HG03095 (cell line): ENCODE results near the gene PFKFB1.
"Not testable (repeated sequence)": the region's sequence is repeated elsewhere in the genome, so short reads cannot be mapped to it uniquely, and the experiment has no call there.

Experiments used
- ATAC-seq: cut with Tn5 transposase; IDR thresholded peaks from one replicate; pipeline ENCODE4 v1.9.1; 2021; ENCODE audit warnings: moderate library complexity; ENCODE audit not compliant: unreplicated experiment

The PFKFB1 gene

DNA sequence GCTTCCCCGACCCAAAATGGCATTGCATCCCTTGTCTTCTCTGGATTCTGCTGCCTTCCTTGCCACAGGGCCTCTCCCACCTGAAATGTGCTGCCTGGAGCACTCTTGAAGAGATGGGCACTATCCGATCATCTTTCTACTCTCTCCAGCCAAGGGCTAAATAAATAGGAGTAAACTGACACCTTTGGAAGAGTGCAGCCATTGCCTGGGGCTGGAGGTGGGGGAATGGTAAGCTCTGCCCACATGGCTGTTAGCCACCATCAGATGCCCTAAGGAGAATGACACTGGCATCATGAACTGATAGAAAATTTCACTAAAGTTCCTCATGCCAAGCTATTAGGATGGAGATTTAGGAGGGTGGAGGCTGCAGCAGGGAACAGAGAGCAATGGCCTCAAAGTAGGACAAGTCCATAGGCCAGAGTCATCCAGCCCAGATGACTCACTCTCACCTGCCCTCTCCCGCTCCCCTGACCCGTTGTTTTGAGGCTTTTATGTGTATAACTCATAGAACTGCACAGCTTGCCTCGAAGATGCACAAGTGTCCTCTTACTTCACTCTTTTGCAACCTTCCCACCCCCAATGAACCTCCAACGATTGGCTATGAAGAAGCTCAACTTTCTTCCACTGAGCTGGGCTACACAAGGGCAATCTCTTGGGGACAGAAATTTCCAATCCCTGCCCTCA, 822 bp upstream of the PFKFB1 start:
- no peak for ATAC-seq

DNA sequence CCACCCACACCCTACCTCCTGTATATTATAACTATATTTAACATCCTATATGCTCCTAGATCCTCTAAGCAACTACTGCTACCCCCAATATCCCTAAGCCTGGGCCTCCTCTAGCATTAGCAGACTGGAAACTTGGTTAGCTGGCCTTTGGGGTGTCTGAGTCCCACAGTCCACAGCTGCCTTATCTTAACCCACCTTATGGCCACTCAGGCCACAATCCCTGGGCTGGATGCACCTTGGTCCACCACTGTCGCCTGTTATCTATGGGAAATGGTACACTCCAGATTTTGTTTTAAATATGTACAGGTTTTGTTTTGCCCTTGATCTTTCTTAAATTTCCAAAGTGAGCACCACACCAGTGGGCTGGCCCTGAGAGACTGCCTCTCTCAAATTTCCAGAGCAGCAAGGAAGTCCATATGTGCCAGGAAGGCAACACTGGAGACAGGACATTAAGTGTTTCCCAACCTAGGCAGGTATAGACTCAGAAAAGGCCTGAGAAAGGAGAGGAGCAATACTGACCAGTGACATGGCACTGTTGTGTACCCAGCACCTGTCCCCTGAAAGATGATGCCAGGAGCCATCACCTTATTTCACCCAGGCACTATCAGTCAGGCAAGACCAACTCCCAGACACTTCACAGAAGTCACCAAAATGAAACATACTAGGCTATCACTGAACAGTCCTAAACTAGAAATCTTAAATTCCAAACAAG, 921 bp downstream of the PFKFB1 start:
- ATAC-seq, result no peak

DNA sequence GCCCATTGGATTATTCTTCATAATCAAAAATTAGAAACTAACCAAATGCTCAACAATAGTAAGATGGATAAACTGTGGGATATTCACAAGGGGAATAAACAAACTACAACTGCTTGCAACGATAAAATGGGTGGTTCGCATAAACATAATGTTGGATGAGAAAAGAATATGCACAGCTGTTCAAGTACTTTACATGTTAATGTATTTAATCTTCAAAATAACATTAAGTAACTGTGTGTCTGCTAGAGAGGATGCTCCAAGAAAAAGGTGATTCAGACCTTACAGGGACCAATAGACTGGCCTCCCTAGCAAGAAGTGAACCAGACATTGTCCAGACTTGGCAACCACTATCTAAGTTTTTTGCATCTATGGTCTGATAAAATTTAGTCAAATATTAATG, 2.3 kb downstream of the PFKFB1 start:
- no peak for ATAC-seq

DNA sequence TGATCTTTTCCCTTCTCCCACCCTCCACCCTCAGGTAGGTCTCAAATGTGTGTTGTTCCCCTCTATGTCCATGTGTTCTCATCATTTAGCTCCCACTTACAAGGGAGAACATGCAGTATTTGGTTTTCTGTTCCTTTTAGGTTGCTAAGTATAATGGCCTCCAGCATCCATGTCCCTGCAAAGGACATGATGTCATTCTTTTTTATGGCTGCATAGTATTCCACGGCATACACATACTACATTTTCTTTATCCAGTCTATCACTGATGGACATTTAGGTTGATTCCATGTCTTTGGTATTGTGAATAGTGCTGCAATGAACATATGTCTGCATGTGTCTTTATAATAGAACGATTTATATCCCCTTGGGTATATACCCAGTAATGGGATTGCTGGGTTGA, 10.7 kb downstream of the PFKFB1 start:
- not testable (repeated sequence) for ATAC-seq

DNA sequence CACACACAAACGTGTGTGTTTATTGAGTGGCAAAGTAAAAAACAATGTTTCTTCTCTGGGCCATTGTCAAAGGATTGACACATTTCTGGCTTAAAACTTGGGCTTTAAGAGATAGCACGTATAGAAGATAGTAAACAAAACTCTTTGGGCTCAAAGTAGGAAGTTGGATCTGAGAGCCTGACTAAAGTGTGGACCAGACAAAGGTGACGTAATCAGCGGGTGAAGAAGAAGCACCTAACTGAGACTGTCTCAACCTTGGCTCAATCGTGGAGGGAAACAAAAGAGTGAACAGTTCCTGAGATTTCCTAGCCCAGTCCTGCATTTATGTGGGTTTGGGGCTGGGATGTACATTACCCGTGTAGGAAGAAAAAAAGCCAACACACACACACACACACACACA, 13.7 kb downstream of the PFKFB1 start:
- no peak for ATAC-seq

DNA sequence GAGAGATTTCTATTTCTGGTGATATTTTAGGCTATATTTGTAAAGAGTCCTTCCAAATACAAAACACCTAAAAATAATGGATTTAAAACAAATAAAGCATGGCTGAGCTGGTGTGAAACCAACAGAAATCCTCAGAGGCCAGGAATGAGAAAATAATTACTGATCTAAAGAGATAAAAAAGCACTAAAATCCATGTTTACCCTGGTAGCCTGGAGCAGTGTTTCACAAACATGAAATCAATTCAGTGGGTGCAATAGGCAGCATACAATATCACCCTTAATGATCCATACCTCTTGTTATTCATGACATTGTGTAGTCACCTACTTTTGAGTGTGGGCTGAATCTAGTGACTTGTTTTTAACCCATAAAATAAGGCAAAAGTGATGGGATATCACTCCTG, 14.6 kb downstream of the PFKFB1 start:
- no peak for ATAC-seq

DNA sequence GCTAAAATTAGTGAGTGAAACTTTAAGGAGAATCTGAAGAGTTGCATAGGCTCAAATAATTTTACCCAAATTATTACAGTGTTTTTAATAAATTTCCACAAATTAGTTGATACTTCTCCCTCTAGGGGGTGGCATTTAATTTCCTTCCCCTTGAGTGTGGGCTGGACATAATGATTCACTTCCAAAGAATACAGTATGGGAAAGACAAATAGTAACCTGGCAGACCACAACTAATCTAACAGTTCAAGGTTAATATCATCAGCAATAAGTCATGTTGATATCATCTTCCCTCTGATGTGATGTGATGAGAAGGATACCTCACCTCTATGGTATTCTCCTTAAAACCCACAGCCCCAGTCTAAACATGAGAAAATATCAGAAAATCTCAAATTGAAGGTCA, 15.5 kb downstream of the PFKFB1 start:
- ATAC-seq, result no peak

DNA sequence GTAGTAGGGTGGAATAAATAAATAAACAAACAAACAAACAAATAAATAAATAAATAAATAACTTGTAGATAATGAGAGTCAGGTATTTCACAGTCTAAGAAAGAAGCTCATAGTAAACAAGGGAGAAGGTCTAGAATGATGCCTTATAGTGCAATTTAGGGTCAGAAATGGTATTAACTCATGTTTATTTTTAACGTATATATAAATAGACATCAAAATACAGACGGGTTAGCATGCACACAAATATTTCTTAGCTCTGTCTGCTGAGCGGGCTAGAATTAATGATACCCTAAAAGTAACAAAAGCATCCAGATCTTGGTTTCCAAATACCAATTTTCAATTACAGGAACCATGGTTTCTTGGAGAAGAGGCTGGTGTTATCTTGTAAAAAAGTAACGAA, 16.6 kb downstream of the PFKFB1 start:
- no peak for ATAC-seq

DNA sequence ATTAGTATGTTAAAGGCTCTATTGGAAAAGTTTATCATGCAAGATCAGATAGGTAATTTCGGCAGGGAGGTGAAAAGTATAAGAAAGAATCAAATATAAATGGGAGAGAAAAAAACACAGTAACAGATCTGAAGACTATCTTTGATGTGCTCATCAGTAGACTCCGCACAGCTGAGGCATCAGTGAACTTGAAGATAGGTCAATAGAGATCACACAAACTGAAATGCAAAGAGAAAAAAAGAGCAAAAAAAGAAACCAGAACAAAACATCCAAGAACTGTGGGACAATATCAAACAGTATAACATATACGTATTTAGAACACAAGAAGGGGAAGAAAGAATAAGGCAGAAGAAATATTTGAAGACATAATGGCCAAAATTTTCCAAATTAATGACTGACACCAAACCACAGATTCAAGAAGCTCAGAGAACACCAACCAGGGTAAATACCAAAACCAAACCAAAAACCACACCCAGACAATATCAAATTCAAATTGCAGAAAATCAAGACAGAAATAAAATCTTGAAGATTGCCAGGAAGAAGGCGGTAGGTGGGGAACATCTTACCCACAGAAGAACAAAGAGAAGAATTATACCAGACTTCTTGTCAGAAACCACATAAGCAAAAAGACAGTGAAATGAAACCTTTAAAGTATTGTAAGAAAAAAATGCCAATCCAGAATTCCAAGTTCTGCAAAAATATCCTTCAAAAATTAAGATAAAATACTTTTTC, 29.1 kb downstream of the PFKFB1 start:
- no peak for ATAC-seq

DNA sequence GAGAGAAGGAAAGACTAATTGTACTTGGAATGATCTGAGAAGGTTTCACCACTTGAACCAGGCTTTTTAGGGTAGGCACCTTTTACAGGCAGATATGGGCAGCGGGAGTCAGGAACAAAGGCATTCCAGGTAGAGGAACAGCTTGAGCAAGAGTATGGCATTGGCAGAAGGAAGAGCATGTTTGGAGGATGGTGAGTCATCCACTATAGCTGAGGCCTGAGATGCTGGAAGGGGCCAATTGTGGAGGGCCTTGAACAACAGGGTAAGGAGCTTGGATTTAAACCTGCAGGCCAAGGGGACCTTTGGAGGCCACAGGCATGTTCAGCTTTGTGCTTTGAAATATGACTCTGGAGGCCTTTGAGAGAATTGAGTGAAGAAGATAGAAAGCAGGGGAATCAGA, 32.2 kb downstream of the PFKFB1 start:
- no peak for ATAC-seq

DNA sequence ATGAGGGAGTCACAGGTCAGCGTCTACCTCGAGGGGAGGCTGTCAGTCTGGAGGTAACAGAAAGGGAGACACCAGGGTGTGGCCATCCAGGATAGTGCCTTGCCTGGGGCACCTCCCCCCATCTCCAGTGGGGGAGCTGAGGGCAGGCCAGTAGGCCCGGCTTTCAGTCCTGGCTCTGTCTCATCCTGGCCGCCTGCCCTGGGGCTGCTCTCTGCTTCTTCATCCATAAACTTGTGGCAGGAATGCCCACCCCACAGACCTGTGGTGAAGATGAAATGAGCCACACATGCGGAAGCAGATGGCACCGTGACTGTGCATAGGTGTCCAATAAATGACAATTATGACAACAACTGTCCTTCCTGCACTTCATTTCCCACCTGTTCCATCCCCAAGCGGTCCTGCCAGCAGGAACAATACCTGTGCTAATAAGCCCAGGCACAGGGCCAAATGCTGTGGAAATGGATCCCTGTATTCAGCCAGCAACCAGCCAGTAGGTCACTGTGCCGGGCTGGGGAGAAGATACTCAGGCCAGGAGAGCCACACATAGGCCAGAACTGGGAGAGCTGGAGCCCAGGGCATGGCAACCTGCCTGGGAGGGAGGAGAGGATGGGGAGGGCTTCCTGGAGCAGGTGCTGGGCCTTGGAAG, 43.1 kb downstream of the PFKFB1 start:
- no peak for ATAC-seq

DNA sequence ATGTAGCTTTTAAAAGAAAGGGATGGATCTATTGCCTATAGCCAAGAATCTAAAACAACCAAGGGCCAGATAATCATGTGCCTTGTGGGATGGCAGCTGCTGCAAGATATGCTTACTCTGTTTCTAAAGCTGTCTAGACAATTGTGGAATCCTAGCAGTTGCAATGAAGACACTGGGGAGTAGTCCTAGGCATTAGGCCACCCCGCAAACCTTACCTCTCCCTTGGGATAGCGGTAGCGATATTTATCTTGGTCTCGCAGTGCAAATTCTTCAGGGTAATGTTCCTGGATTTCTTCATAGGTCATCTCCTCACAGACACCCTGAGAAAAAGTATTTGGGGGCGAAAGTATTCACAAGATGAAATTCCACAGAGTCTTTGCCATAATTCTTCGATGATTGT, 48.8 kb downstream of the PFKFB1 start:
- no peak for ATAC-seq

DNA sequence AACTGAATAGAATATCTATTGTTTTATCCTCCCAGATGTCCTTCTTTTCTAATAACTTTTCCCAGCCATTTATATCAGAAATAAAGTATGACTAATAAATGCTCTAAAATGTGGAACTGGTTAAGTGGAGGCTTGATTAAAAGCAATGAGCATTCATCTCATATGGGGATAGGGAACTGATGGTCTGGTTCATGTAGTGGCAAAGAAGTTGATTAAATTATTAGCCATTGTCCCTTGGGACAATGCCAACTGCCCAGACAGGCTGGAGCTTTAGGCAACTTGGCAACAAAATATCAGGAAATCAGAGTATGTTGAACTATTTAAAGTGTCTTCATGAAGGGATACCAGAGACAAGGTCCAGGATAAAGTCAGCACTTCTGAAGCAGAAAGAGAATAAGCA, 49.2 kb downstream of the PFKFB1 start:
- ATAC-seq, result no peak

DNA sequence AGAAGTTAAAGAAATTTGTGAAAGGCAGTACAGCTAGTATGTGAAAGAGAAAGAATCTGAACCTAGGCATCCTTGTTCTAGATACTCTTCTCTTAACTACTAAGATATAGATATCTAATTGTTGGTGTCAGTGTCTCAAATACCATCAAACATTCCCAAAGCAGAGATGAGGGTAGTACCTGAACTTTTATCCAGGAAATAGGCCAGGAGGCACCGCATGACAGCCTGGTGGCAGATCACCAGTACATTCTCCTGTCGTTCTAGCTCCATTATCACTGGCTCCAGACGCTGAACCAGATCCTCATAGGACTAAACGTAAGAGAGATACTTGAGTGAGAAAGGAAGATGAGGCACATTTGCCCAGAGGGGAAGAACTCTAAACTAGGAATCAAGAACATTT, 56.6 kb downstream of the PFKFB1 start:
- no peak for ATAC-seq

DNA sequence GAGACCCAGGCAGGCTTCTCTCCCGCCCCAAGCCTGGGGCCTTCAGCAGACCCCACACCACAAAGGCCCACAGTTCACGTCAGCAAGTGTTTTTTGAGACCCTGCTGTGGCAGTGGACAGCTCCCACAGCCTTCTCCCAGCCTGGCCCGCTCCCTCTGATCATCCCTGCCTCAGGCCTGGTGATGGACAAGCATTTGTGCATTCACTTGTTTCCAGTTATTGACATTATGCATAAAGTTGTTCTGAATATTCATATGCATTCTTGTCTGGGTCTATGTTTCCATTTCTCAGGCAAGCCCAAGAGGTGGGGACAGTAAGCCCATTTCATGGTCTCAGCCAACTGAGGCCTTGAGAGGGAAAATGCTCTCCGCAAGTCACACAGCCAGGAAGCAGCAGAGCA, 58.7 kb downstream of the PFKFB1 start:
- no peak for ATAC-seq

DNA sequence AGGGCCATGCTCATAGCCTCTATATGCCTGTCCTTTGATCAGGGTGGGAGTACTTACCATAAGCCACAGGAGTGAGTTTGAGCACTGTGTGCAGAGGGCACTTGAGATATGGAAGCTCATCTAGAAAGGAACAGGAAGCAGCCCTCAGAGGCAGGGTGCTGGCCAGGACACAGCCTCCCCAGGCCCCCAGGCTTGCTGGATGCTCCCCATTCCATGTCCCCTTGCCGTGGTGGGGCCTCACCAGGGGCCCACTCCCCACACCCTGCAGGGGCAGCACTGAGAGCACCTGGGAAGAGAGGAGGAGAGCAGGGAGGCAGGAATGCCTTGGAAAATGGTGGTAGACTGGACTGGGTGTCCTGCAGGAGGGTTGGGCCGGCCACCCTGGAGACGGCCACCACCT, 59.1 kb downstream of the PFKFB1 start:
- no peak for ATAC-seq

DNA sequence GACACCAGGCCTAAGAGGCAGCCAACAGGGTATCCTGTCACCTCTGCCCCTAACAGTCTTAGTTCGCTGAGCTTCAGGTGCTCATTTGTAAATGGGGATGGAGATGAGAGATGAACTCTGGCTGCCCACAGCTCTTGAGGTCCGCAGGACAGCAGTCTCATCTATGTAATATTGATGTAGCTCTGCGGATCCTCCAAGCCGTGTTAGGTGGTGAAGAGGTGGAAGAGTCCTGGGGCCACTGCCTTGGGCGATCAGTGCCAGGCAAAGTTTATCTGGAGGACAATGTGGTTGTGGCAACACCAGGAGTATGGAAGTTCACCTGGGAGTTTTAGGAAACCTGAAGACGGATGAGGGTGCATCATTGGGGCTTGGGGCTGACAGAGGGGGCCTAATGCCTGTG, 59.9 kb downstream of the PFKFB1 start:
- no peak for ATAC-seq

DNA sequence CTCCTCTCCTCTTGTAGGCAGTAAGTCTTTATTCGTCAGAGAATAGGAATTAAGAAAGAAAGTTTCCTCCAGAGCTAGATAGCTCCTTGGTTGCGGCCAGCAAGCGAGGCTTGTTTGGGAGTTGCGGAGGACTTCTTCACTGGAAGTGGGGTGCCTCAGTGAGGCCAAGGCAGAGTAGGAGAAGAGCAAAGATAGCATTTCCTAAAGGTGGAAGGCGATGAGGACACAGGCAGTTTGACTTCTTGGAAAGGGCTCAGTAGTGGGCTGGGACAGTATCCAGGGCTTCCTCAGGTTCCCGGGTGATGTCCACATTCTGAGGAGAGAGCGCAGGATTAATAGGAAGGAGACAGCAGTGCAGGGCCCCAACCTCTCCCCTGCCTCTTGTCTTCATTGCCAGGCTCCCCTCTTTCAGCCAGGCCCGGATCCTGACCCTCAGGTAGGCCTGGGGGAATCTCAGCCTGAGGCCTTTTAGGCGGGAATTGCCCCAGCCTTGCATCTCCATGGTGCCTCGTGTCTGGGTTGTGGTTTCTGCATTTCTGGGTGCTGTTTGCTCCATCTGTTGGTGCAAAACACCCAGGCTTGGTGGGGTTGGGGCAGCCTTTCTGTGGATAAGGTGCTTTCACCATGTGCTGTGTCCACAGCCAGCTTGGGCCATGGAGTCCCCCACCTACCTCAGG, 60.7 kb downstream of the PFKFB1 start:
- ATAC-seq, result no peak

DNA sequence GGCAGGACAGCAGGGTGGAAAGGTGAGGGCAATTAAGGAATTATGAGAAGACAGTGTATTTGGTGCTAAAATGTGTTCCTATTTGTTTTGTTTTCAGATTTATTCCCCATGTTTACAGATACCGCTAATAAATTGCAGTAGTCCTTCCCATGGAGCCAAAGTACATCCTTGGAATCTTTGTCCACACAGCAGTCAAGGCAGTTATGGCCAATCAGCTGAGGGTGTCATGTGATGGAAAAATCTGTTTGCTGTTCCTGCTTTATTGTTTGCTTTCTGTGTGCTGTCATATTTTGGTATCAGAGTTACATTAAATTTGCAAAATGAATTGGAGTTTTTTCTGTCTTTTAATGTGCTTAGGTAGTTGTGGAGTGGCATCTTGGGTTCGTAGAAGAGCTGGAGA, 62.9 kb downstream of the PFKFB1 start:
- ATAC-seq, result no peak

DNA sequence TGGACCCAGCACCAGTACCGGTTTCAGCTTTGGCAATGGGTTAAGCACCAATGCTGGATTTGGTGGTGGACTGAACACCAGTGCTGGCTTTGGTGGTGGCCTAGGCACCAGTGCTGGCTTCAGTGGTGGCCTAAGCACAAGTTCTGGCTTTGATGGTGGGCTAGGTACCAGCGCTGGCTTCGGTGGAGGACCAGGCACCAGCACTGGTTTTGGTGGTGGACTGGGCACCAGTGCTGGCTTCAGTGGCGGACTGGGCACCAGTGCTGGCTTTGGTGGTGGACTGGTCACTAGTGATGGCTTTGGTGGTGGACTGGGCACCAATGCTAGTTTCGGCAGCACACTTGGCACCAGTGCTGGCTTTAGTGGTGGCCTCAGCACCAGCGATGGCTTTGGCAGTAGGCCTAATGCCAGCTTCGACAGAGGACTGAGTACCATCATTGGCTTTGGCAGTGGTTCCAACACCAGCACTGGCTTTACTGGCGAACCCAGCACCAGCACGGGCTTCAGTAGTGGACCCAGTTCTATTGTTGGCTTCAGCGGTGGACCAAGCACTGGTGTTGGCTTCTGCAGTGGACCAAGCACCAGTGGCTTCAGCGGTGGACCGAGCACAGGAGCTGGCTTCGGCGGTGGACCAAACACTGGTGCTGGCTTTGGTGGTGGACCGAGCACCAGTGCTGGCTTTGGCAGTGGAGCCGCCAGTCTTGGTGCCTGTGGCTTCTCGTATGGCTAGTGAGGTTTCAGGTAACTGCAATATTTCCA, 63.5 kb downstream of the PFKFB1 start:
- ATAC-seq, result no peak
